ENCODE results near the gene TRIM41. TPM values are rescaled to one million over a fixed set of nuclear protein-coding genes. Genes with fewer than 3 reads are reported as not detected.

TRIM41 gene
- total RNA-seq, 2 donors from 2014 or later, result 16.9 to 28.3 TPM

DNA sequence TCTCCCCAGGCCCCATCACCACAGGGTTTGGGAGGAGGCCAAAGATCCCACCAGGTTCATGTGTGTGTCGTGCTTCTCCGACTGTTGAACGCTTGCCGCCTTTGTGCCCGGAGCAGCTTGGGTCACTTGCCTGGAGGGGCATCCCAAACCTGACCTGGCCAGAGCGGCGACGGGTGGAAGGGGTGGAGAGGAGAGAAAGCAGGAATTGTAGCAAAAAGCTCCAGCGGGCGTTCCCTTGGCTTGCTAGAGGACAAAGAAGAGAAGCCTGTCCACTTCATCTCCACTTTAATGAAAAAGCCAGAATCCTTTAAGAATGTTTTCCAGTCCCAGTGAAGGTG, 2.9 kb upstream of the TRIM41 start:
- TF ChIP-seq POLR2AphosphoS5 (IDR thresholded peaks at IDR 0.05) (no peak), CTCF (IDR thresholded peaks at IDR 0.05) (no peak), POLR2A (IDR thresholded peaks at IDR 0.05) (no peak)
- intact Hi-C loops (cut with DNase I), result no loop called here
- no peaks in the 10 kb centered on the region for H3K27me3 ChIP-seq (replicated peaks; ENCODE audit: insufficient read depth)
- H3K27ac ChIP-seq, result no peak overlapping the region
- 90% methylated on average over 10 of the region's 10 CpGs for WGBS
- DNase-seq (ENCODE audit: low spot score), result no peak
- H3K36me3 ChIP-seq, result no peaks in the 10 kb centered on the region
- no peak overlapping the region for H3K4me3 ChIP-seq
- no peaks in the 10 kb centered on the region for H3K9me3 ChIP-seq
- H3K4me1 ChIP-seq (replicated peaks), result no peaks in the 10 kb centered on the region

GRCh38 chr5:181221105-181221791, 1.8 kb upstream of the TRIM41 start:
- no peaks in the 10 kb centered on the region for H3K9me3 ChIP-seq
- no peaks in the 10 kb centered on the region for H3K4me1 ChIP-seq (replicated peaks)
- H3K4me3 ChIP-seq, result no peak overlapping the region
- TF ChIP-seq POLR2A (IDR thresholded peaks at IDR 0.05) (no peak), CTCF (IDR thresholded peaks at IDR 0.05) (no peak), POLR2AphosphoS5 (IDR thresholded peaks at IDR 0.05) (no peak)
- no peaks in the 10 kb centered on the region for H3K36me3 ChIP-seq
- no peak for DNase-seq (ENCODE audit: low spot score)
- H3K27me3 ChIP-seq (replicated peaks; ENCODE audit: insufficient read depth), result no peaks in the 10 kb centered on the region
- intact Hi-C loops (cut with DNase I), result no loop called here
- no peak overlapping the region for H3K27ac ChIP-seq
- 53% methylated on average over 27 of the region's 27 CpGs for WGBS

GRCh38 chr5:181221792-181222629, 1.1 kb upstream of the TRIM41 start:
- Histone ChIP-seq H3K27ac (peak overlapping the region; percentile 98), H3K36me3 (no peaks in the 10 kb centered on the region), H3K27me3 (replicated peaks; ENCODE audit: insufficient read depth) (no peaks in the 10 kb centered on the region), H3K4me3 (peak overlapping the region; percentile 84 to 90), H3K9me3 (no peaks in the 10 kb centered on the region), H3K4me1 (replicated peaks) (no peaks in the 10 kb centered on the region)
- peak; percentile 96 for DNase-seq (ENCODE audit: low spot score)
- no peak for TF ChIP-seq CTCF (IDR thresholded peaks at IDR 0.05)
- TF ChIP-seq POLR2AphosphoS5 (IDR thresholded peaks at IDR 0.05), result peak; percentile 86
- no peak for TF ChIP-seq POLR2A (IDR thresholded peaks at IDR 0.05)
- intact Hi-C loops (cut with DNase I), result loop anchor here (2.0 kb wide), 1 partner anchor 21 kb away; the partner anchor contains the start of gene RACK1
- WGBS, result 4% methylated on average over 50 of the region's 50 CpGs

- TF ChIP-seq POLR2AphosphoS5 (IDR thresholded peaks at IDR 0.05) (no peak), POLR2A (IDR thresholded peaks at IDR 0.05) (no peak), CTCF (IDR thresholded peaks at IDR 0.05) (peak in 2 of 4 experiments; percentile 29 to 36)
- peak overlapping the region; percentile 98 for H3K27ac ChIP-seq
- peak overlapping the region; percentile 84 to 90 for H3K4me3 ChIP-seq
- no peaks in the 10 kb centered on the region for H3K4me1 ChIP-seq (replicated peaks)
- H3K36me3 ChIP-seq, result no peaks in the 10 kb centered on the region
- WGBS, result 0% methylated on average over 17 of the region's 18 CpGs
- no peaks in the 10 kb centered on the region for H3K9me3 ChIP-seq
- no peak for DNase-seq (ENCODE audit: low spot score)
- no peaks in the 10 kb centered on the region for H3K27me3 ChIP-seq (replicated peaks; ENCODE audit: insufficient read depth)
- intact Hi-C loops (cut with DNase I), result loop anchor here (2.0 kb wide), 1 partner anchor 20 kb away; the partner anchor contains the start of gene RACK1
These were observed 437 bp upstream of the TRIM41 start for GRCh38 chr5:181222630-181223057.

Data from prostate gland (tissue), 2 donors.